HEK293 (cell line): ENCODE data around the gene TPRG1.
A peak's percentile ranks its signal among the peaks of the same experiment; 100 is the strongest.

Experiments
- BCL11B ChIP-seq: fragments of 450-650 bp; formaldehyde crosslinking; IDR thresholded peaks from 2 replicates; pipeline ENCODE4 v1.5.1; 2016; ENCODE audit warnings: low read depth, missing biosample characterization, missing genetic modification characterization
- EGR2 ChIP-seq: fragments of 450-650 bp; formaldehyde crosslinking; IDR thresholded peaks from 2 replicates; pipeline ENCODE4 v1.5.1; 2016; ENCODE audit warnings: low read depth, missing biosample characterization, missing genetic modification characterization
- GFI1B ChIP-seq: fragments of 450-650 bp; formaldehyde crosslinking; IDR thresholded peaks from 2 replicates; pipeline ENCODE4 v1.5.1; 2016; ENCODE audit warnings: missing biosample characterization, missing genetic modification characterization
- GLIS1 ChIP-seq: fragments of 450-650 bp; formaldehyde crosslinking; IDR thresholded peaks from 2 replicates; pipeline ENCODE4 v1.5.1; 2016; ENCODE audit warnings: missing biosample characterization, missing genetic modification characterization
- HIC1 ChIP-seq: fragments of 450-650 bp; formaldehyde crosslinking; IDR thresholded peaks from 2 replicates; pipeline ENCODE4 v1.5.1; 2016; ENCODE audit warnings: missing biosample characterization, missing genetic modification characterization
- HOXA7 ChIP-seq: sonication (generic); formaldehyde crosslinking; IDR thresholded peaks from 2 replicates; pipeline ENCODE4 v1.8.1; 2022; ENCODE audit warnings: missing genetic modification reagents, borderline replicate concordance
- KLF10 ChIP-seq: fragments of 450-650 bp; IDR thresholded peaks from 2 replicates; pipeline ENCODE4 v1.5.1; 2018; ENCODE audit warnings: missing biosample characterization, mild to moderate bottlenecking, missing genetic modification characterization
- TSHZ1 ChIP-seq: fragments of 450-650 bp; formaldehyde crosslinking; IDR thresholded peaks from 2 replicates; pipeline ENCODE4 v1.5.1; 2016; ENCODE audit warnings: missing biosample characterization, missing genetic modification characterization, borderline replicate concordance
- ZBTB20 ChIP-seq: fragments of 450-650 bp; formaldehyde crosslinking; IDR thresholded peaks from 2 replicates; pipeline ENCODE4 v1.5.1; 2016; ENCODE audit warnings: missing biosample characterization, missing genetic modification characterization
- ZBTB26 ChIP-seq: fragments of 450-650 bp; formaldehyde crosslinking; optimal IDR thresholded peaks from 2 replicates; pipeline ENCODE3; 2016; ENCODE audit warnings: missing biosample characterization, mild to moderate bottlenecking, missing genetic modification characterization
- ZEB2 ChIP-seq: fragments of 450-650 bp; formaldehyde crosslinking; IDR thresholded peaks from 2 replicates; pipeline ENCODE4 v1.5.1; 2016; ENCODE audit warnings: missing biosample characterization, missing genetic modification characterization
- ZFHX2 ChIP-seq: fragments of 450-650 bp; formaldehyde crosslinking; conservative IDR thresholded peaks from 2 replicates; pipeline ENCODE4 v1.5.1; 2016; ENCODE audit warnings: missing biosample characterization, missing genetic modification characterization
- ZIC2 ChIP-seq: fragments of 450-650 bp; formaldehyde crosslinking; IDR thresholded peaks from 2 replicates; pipeline ENCODE4 v1.5.1; 2016; ENCODE audit warnings: missing biosample characterization, missing genetic modification characterization
- ZNF10 ChIP-seq: fragments of 450-650 bp; formaldehyde crosslinking; IDR thresholded peaks from 2 replicates; pipeline ENCODE4 v1.5.1; 2017; ENCODE audit warnings: missing biosample characterization, missing genetic modification characterization
- ZNF155 ChIP-seq: fragments of 450-650 bp; formaldehyde crosslinking; IDR thresholded peaks from 2 replicates; pipeline ENCODE4 v1.5.1; 2016; ENCODE audit warnings: missing biosample characterization, missing genetic modification characterization
- ZNF157 ChIP-seq: fragments of 450-650 bp; formaldehyde crosslinking; IDR thresholded peaks from 2 replicates; pipeline ENCODE4 v1.5.1; 2016; ENCODE audit warnings: missing biosample characterization, missing genetic modification characterization
- ZNF2 ChIP-seq: fragments of 450-650 bp; formaldehyde crosslinking; IDR thresholded peaks from 2 replicates; pipeline ENCODE4 v1.5.1; 2016; ENCODE audit warnings: missing biosample characterization, missing genetic modification characterization
- ZNF26 ChIP-seq: fragments of 450-650 bp; formaldehyde crosslinking; IDR thresholded peaks from 2 replicates; pipeline ENCODE4 v1.5.1; 2016; ENCODE audit warnings: missing biosample characterization, missing genetic modification characterization
- ZNF274 ChIP-seq, 2 experiments: fragments of 200-500 bp in 1 of 2; fragments of 450-650 bp in 1 of 2; sonication (Bioruptor generic) in 1 of 2; formaldehyde crosslinking in 1 of 2; IDR thresholded peaks; 2 replicates each; pipeline versions ENCODE4 v1.5.1 to v1.6.1; 2014 to 2016; ENCODE audit warnings: borderline replicate concordance in 1 of 2, inconsistent platforms in 1 of 2, low read length in 1 of 2, missing biosample characterization in 1 of 2, missing genetic modification characterization in 1 of 2
- ZNF292 ChIP-seq: fragments of 450-650 bp; formaldehyde crosslinking; IDR thresholded peaks from 2 replicates; pipeline ENCODE4 v1.5.1; 2016; ENCODE audit warnings: low read depth, missing biosample characterization, missing genetic modification characterization, borderline replicate concordance
- ZNF302 ChIP-seq: fragments of 450-650 bp; formaldehyde crosslinking; IDR thresholded peaks from 2 replicates; pipeline ENCODE4 v1.5.1; 2016; ENCODE audit warnings: missing biosample characterization, missing genetic modification characterization, low read depth
- ZNF335 ChIP-seq: fragments of 450-650 bp; formaldehyde crosslinking; conservative IDR thresholded peaks from 2 replicates; pipeline ENCODE4 v1.5.1; 2016; ENCODE audit warnings: missing biosample characterization, missing genetic modification characterization
- ZNF423 ChIP-seq: fragments of 450-650 bp; formaldehyde crosslinking; IDR thresholded peaks from 2 replicates; pipeline ENCODE4 v1.5.1; 2016; ENCODE audit warnings: missing biosample characterization, missing genetic modification characterization
- ZNF426 ChIP-seq: fragments of 450-650 bp; formaldehyde crosslinking; IDR thresholded peaks from 2 replicates; pipeline ENCODE4 v1.5.1; 2017; ENCODE audit warnings: missing biosample characterization, missing genetic modification characterization, mild to moderate bottlenecking, inconsistent platforms, moderate library complexity
- ZNF549 ChIP-seq: fragments of 450-650 bp; IDR thresholded peaks from 2 replicates; pipeline ENCODE4 v1.5.1; 2018; ENCODE audit warnings: missing biosample characterization, missing genetic modification characterization, mild to moderate bottlenecking, inconsistent platforms, moderate library complexity
- ZNF561 ChIP-seq: fragments of 450-650 bp; IDR thresholded peaks from 2 replicates; pipeline ENCODE4 v1.5.1; 2018; ENCODE audit warnings: missing biosample characterization, missing genetic modification characterization, borderline replicate concordance
- ZNF654 ChIP-seq: fragments of 450-650 bp; formaldehyde crosslinking; IDR thresholded peaks from 2 replicates; pipeline ENCODE4 v1.5.1; 2016; ENCODE audit warnings: low read depth, missing biosample characterization, missing genetic modification characterization
- ZNF658 ChIP-seq: fragments of 450-650 bp; formaldehyde crosslinking; IDR thresholded peaks from 2 replicates; pipeline ENCODE4; 2016; ENCODE audit warnings: missing biosample characterization, missing genetic modification characterization
- ZNF692 ChIP-seq: fragments of 450-650 bp; formaldehyde crosslinking; IDR thresholded peaks from 2 replicates; pipeline ENCODE4 v1.5.1; 2016; ENCODE audit warnings: missing biosample characterization, missing genetic modification characterization
- ZNF777 ChIP-seq: fragments of 450-650 bp; formaldehyde crosslinking; IDR thresholded peaks from 2 replicates; pipeline ENCODE4 v1.5.1; 2017; ENCODE audit warnings: missing biosample characterization, missing genetic modification characterization, borderline replicate concordance
- ZNF843 ChIP-seq: fragments of 450-650 bp; formaldehyde crosslinking; IDR thresholded peaks from 2 replicates; pipeline ENCODE4 v1.5.1; 2016; ENCODE audit warnings: missing biosample characterization, missing genetic modification characterization

Gene TPRG1

GRCh38 chr3:189324538-189325138 is 152.9 kb downstream of the TPRG1 start (continued):
- TF ChIP-seq ZNF157, result no peak
- no peak for TF ChIP-seq ZNF658 (tag by site-specific recombination)
- TF ChIP-seq ZNF302 (tag by site-specific recombination), result no peak
- no peak for TF ChIP-seq ZBTB26 (tag by site-specific recombination)
- peak; percentile 90 for TF ChIP-seq GLIS1 (tag by site-specific recombination)
- peak; percentile 58; the same call in 1 of the 2 replicates for TF ChIP-seq ZNF692
- TF ChIP-seq HOXA7 (CRISPR knock-in tag), result no peak
- TF ChIP-seq TSHZ1 (tag by site-specific recombination), result peak; percentile 78; the same call in 1 of the 2 replicates
- no peak for TF ChIP-seq ZNF777
- peak; percentile 89 for TF ChIP-seq ZNF843 (tag by site-specific recombination)
- TF ChIP-seq ZNF426 (tag by site-specific recombination), result no peak
- no peak for TF ChIP-seq ZNF292 (tag by site-specific recombination)
- no peak for TF ChIP-seq ZNF155 (tag by site-specific recombination)
- peak; percentile 40; the same call in 1 of the 2 replicates for TF ChIP-seq ZFHX2
- TF ChIP-seq ZIC2 (tag by site-specific recombination), result no peak
- TF ChIP-seq ZNF274 (IDR thresholded peaks at IDR 0.05; ENCODE audit: low read length), result no peak
- no peak for TF ChIP-seq ZNF274 (tag by site-specific recombination; IDR thresholded peaks at IDR 0.05; ENCODE audit: borderline replicate concordance)
- TF ChIP-seq ZNF654 (tag by site-specific recombination), result no peak
- 0 out of 2 replicates have a peak, but pooled peaks have one; percentile 44 for TF ChIP-seq ZNF2 (tag by site-specific recombination)
- TF ChIP-seq GFI1B (tag by site-specific recombination), result peak; percentile 50; the same call in 1 of the 2 replicates
- TF ChIP-seq ZNF549 (tag by site-specific recombination), result peak; percentile 70
- no peak for TF ChIP-seq HIC1 (tag by site-specific recombination)
- no peak for TF ChIP-seq ZBTB20 (tag by site-specific recombination)
- TF ChIP-seq ZEB2 (tag by site-specific recombination), result 0 out of 2 replicates have a peak, but pooled peaks have one; percentile 19
- TF ChIP-seq KLF10 (tag by site-specific recombination), result peak; percentile 74
- no peak for TF ChIP-seq BCL11B
- TF ChIP-seq ZNF335 (tag by site-specific recombination), result no peak
- TF ChIP-seq ZNF423 (tag by site-specific recombination), result no peak
- TF ChIP-seq ZNF26 (tag by site-specific recombination), result no peak
- peak; percentile 78; the same call in 1 of the 2 replicates for TF ChIP-seq ZNF561 (tag by site-specific recombination)
- no peak; the same call in 1 of the 2 replicates for TF ChIP-seq ZNF10 (tag by site-specific recombination)
- peak; percentile 25; the same call in 1 of the 2 replicates for TF ChIP-seq EGR2
